ENCODE measurements around the gene SUCO.
"Not testable (repeated sequence)": the region's sequence is repeated elsewhere in the genome, so short reads cannot be mapped to it uniquely, and the experiment has no call there.

The SUCO gene

GRCh38 chr1:172603816-172604215, 70.9 kb downstream of the SUCO start:
- FAIRE-seq (no peak), DNase-seq (ENCODE audit: insufficient read length, low spot score) (no peak)

DNA sequence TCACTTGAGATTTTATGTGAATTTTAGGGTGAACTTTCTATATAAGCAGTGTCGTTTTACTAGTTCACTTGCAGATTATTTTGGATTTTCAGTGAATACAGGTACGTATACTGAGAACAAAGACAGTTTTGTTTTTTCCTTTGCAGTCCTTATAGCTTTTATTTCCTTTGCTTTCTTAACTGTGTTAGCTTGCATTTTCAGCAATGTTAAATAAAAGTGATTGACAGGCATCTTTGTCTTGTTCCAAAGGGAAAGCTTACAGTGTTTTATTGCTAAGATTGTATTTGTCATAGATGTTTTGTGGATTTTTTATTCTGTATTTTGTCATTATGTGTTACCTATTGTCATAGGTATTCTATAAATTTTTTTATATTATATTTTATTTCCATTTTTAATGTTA, 72.7 kb downstream of the SUCO start:
- no peak for FAIRE-seq

GRCh38 chr1:172607145-172607544, 74.2 kb downstream of the SUCO start:
- DNase-seq (ENCODE audit: insufficient read length, low spot score) (no peak), FAIRE-seq (no peak)

More for the DNA sequence above, 72.7 kb downstream of the SUCO start:
- DNase-seq (ENCODE audit: insufficient read length, low spot score): no peak

- DNase-seq (ENCODE audit: insufficient read length, low spot score) (no peak), FAIRE-seq (no peak)
Observed at GRCh38 chr1:172608098-172608601, 75.2 kb downstream of the SUCO start.

- no peak for FAIRE-seq
Observed at GRCh38 chr1:172609528-172609927, 76.6 kb downstream of the SUCO start.

DNA sequence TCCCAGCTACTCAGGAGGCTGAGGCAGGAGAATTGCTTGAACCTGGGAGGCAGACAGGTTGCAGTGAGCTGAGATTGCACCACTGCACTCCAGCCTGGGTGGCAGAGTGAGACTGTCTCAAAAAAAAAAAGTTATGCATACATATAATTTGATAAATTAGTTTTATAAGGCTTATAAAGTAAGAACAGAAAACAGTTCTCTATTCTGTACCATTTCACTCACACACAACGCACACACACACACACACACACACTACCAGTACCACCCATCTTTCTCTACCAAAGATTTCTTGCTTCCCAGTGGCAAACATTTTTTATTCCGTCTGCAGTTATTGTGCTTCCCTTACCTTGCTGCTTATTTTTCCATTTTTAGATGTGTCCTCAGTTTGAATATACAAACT, 79.5 kb downstream of the SUCO start:
- no peak for DNase-seq (ENCODE audit: insufficient read length, low spot score)
- FAIRE-seq: no peak

More at GRCh38 chr1:172609528-172609927, 76.6 kb downstream of the SUCO start:
- no peak for DNase-seq (ENCODE audit: insufficient read length, low spot score)

DNA sequence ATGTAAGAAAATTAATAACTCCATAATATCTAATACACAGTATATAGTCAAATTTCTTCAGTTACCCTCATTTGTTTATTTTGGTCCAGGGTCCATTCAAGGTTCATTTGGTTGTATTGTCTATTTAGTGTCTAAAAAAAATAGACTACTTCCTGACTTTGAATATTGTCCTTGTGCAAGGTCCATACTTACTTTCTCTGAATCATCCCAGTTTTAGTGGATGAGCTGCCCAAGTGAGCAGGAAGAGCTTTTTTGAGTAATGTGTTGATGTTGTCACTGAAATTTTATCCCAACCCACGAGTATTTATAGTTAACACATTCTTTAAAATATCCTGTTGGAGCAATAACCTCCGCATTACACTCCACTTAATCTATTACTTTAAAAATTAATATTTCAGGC, 80.3 kb downstream of the SUCO start:
- no peak for FAIRE-seq
- DNase-seq (ENCODE audit: insufficient read length, low spot score): no peak

DNA sequence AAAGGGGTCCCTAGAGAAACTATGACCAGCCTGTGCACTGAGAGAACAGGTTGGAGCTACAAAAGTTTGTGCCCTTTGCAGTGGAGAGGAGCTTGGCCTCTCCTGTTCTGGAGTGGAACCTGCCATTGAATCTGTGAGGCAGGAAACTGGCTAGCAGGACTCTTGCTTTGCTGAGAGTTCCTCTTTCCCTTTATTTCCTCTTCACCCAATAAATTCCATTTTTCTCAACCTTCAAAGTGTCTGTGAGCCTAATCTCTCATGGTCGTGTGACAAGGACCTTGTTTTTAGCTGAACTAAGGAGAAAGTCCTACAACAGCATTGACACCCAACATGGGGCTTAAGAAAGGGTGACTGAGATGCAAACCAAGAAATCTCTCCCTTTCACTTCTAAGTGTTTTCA, 83.2 kb downstream of the SUCO start:
- DNase-seq (ENCODE audit: insufficient read length, low spot score) (no peak), FAIRE-seq (no peak)

DNA sequence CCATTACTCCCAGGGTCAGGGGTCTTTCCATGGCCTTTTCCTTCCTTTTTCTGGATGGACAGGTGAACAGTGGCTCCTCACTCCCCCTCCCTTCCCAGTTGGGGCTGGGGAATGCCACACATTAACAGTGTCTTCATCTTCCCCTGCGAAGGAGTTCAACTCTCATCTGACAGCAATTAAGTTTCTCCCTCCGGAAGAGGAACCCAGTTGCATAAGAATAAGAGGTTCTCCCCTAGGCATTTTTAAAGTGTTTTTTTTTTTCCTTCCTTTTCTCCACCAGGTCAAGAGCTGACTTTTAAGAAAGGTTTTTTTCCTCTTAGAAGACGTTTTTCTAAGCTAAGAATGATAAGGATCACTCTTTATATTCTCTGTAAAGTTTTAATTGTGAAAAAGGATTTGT, 83.7 kb downstream of the SUCO start:
- no peak for FAIRE-seq

GRCh38 chr1:172620603-172621002, 87.7 kb downstream of the SUCO start:
- DNase-seq (ENCODE audit: insufficient read length, low spot score); FAIRE-seq: not testable (repeated sequence)

More for the DNA sequence above, 83.7 kb downstream of the SUCO start:
- DNase-seq (ENCODE audit: insufficient read length, low spot score): no peak

DNA sequence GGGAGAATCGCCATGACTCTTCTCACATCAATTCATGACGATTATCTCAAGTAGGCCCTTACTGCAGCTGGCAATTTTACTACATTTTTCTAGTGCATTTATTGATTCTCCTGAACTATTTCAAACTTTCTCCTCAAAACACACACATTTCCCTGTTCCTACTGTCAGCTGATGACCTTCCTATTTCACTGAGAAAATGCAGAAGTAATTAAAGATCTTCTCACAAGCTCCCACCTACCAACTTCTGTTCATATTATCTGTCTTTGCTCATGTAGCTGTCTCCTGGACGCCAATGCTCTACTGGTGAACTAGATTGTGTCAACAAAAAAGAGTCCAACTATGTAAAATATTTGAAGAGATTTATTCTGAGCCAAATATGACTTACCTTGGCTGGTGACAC, 89.6 kb downstream of the SUCO start:
- FAIRE-seq (no peak), DNase-seq (ENCODE audit: insufficient read length, low spot score) (no peak)

DNA sequence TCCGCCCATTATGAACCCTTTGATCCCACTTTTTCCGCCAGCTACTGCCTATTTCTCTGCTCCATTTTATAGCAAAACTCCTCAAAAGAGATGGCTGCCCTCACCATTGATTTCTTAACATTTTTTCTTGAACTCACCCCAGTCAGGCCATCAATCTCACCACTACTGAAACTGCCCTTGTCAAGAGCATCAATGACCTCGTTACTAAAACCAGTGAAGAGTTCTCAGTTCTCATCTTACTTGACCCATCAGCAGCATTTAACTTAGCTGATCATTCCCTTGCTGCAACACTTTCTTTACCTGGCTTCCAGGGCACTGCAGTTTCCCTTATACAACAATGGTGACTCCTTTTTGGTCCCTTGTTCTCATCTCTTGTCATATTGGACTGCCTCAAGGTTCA, 90.8 kb downstream of the SUCO start:
- no peak for FAIRE-seq
- no peak for DNase-seq (ENCODE audit: insufficient read length, low spot score)

- DNase-seq (ENCODE audit: insufficient read length, low spot score) (no peak), FAIRE-seq (no peak)
Observed at GRCh38 chr1:172626845-172627244, 93.9 kb downstream of the SUCO start.

GRCh38 chr1:172627702-172628101, 94.8 kb downstream of the SUCO start:
- no peak for FAIRE-seq
- no peak for DNase-seq (ENCODE audit: insufficient read length, low spot score)

GRCh38 chr1:172628401-172628800, 95.5 kb downstream of the SUCO start:
- FAIRE-seq: no peak
- no peak for DNase-seq (ENCODE audit: insufficient read length, low spot score)

DNA sequence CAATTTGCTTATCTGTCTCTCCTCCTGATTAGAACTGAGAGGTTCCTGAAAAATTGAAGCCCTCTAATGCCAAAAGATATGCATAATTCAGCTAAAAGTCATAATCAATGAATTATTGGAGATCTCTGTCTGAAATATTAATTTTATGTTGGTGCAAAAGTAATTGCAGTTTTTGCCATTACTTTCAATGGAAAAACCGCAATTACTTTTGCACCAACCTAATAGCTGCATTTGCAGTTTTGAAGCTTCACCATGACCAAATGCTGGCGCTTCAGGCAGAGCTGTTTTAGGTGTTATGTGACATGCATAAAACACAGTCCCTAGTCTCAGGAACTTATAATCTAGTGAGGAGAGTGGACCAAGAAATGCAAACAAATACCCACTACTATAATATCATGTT, 96.2 kb downstream of the SUCO start:
- DNase-seq (ENCODE audit: insufficient read length, low spot score): no peak
- no peak for FAIRE-seq

GRCh38 chr1:172629638-172630037, 96.7 kb downstream of the SUCO start:
- FAIRE-seq: no peak
- no peak for DNase-seq (ENCODE audit: insufficient read length, low spot score)

GRCh38 chr1:172630056-172630818, 97.3 kb downstream of the SUCO start:
- DNase-seq (ENCODE audit: insufficient read length, low spot score): no peak
- no peak for FAIRE-seq

DNA sequence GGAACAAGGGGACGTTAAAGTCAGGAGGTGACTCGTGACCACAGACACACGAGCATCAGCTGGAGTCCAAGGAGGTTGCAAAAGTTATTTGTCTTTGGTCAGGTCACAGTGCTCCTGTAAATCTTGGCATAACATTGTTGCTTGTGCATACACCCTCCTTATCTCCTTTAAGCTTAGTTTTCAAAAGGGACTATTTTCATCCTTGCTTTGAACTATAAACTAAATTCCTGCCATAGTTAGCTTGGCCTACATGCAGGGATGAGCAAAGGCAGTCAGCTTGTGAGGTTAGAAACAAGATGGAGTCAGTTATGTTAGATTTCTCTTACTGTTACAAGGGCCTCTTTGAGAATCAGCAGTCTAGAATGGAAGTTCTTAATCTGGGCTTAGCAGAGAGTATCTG, 97.9 kb downstream of the SUCO start:
- DNase-seq (ENCODE audit: insufficient read length, low spot score) (no peak), FAIRE-seq (no peak)

GRCh38 chr1:172637522-172637921, 104.6 kb downstream of the SUCO start:
- DNase-seq (ENCODE audit: insufficient read length, low spot score) (peak; percentile 42), FAIRE-seq (peak; percentile 86)

GRCh38 chr1:172638249-172638648, 105.3 kb downstream of the SUCO start:
- FAIRE-seq (peak; percentile 66), DNase-seq (ENCODE audit: insufficient read length, low spot score) (no peak)

Data from HTR-8/SVneo (cell line).